IPS DF 4.7 (cell line): ENCODE measurements around the gene GFRA1.

Source experiments
- DNase-seq: peaks from one replicate; pipeline ENCODE4 v3.0.0-alpha.2; 2013; ENCODE audit warnings: low spot score; ENCODE audit errors: extremely low read depth

GFRA1 gene

DNA sequence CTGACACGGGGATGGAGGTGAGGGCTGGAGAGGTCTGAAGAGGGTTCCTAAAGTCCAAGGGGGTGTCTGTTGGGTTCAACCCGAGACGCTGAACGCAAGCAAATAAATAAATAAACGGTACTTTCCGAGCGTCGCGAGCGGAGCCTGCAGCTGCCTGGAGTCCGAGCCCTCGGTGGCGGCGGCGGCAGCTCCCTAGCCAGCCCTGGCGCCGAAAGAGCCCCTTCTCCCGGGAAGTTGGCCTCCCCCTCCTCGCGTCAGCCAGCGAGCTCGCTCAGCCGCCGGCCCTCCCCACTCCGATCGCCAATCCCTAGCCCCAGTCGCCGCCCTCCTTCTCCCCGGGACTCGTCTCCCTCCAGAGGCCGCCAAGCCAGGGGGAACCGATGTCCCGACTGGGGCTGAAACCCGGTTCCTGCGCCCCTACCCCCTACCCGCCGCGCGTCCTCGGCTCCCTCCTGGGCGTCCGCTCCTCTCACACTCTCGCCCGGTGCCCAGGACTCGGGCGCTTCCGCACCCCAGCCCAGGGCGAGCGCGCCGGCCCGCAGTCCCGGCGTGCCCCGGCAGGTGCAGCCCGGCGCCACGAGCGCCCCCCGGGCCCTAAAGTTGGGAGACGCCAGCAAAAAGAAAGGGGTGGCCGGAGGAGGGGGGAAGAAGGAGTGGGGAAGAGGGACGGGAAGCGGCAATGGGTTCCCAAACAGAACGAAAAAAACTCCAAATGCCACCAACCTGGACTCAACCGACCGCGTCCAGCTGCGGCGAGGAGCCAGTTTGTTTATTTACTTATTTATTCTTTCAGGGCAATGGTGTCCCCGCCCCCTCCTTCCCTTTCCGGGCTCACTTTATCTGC is at the start of gene GFRA1:
GFRA1 (minus strand) TSS at position 767 of the 844 bp plus-strand sequence. CDS start 1,177 bp downstream, outside the sequence.
- DNase-seq: no peak

- DNase-seq: no peak
These were observed 43.5 kb upstream of the GFRA1 start for GRCh38 chr10:116316503-116316902.

GRCh38 chr10:116312548-116312947 is 39.5 kb upstream of the GFRA1 start:
- no peak for DNase-seq

DNA sequence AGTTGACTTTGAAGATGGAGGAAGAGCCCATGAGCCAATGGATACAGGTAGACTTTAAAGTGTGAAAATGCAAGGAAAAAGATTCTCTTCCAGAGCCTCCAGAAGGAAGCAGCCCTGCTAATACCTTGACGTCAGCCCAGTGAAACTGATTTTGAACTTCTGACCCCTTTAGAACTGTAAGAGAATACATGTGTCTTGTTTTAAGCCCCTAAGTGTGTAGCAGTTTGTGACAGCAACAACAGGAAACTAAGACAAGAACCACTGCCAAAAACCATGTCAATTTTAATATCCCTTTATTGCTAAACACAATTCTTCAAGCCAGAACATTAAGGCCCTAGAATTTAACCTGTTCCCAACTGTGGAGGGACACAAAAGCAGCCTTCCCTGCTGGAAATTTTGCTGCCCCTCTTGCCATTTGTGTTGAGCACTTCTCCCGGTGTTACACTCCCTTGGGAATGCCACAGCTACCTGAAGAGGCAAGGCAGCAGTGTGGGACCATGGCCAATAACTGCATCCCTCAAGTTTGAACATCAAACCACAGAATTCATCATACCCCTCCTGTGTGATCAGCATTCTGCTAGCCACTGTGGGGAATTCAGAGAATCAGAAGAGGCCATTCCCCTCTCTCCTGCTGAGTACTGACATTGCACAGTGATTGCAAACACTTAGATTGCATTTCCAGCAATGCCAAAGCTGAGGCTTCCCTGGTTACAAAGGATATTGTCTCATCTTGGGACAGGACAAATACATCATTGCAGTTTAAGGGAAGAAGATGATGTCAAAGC is 38.9 kb upstream of the GFRA1 start:
- no peak for DNase-seq

GRCh38 chr10:116311016-116311415 is 38.0 kb upstream of the GFRA1 start:
- DNase-seq: no peak

GRCh38 chr10:116307455-116307854 is 34.4 kb upstream of the GFRA1 start:
- DNase-seq: no peak

- DNase-seq: no peak
These were observed 33.8 kb upstream of the GFRA1 start for GRCh38 chr10:116306847-116307246.

DNA sequence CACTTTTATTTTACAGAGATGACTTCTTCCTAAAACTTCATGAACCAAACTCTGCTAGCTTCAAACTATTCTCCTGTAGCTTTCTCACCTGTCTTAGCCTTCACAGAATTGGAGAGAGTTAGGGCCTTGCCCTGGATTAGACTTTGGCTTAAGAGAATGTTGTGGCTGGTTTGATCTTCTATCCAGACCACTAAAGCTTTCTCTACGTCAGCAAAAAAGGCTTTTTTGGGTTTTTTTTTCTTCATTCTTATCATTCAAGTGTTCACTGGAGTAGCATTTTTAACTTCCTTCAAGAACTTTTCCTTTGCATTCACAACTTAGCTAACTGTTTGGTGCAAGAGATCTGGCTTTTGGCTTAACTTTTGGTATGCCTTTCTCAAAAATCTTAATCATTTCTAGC is 31.9 kb upstream of the GFRA1 start:
- DNase-seq: no peak

DNA sequence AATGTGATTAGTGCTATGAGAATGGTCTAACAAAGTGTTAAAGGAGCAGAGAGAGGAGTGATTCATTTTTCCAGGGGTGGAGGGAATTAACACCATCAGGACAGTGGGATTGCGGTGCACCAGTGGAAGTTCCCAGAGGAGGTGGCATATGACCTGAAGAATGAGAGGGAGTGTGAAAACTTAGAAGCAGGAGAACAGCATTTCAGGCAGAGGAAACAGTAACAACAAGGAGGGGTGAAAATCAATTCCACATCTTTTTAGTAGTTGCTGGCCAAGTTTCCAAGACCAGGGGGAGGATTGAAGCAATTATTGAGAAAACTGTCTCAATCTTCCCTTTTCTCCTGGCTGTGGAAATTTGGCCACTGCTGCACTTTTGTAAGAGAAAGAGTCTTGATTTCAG is 27.5 kb upstream of the GFRA1 start:
- no peak for DNase-seq

DNA sequence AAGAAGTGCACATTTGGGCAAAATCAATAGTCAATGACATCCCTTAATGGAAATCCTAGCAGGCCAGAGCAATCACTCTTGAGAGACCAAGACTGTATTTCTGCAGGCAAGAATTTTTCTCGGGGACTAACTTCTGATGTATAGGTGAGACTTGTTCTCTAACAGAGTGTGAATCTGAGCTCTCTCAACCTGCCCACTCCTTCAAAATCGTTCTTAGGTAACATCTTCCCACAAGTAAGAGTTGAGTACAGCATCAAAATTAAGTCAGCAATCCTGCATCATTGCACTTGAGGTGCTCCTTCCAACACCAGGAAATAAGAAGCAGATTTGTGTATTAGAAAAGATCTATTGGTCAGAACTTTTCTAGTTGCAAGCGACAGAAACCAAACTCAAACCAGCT is 25.6 kb upstream of the GFRA1 start:
- no peak for DNase-seq

- no peak for DNase-seq
These were observed 23.3 kb upstream of the GFRA1 start for GRCh38 chr10:116296291-116296721.

- DNase-seq: no peak
These were observed 19.5 kb upstream of the GFRA1 start for GRCh38 chr10:116292493-116292892.

- DNase-seq: no peak
These were observed 16.6 kb upstream of the GFRA1 start for GRCh38 chr10:116289652-116290051.

GRCh38 chr10:116287906-116288501 is 15.0 kb upstream of the GFRA1 start:
- DNase-seq: no peak

DNA sequence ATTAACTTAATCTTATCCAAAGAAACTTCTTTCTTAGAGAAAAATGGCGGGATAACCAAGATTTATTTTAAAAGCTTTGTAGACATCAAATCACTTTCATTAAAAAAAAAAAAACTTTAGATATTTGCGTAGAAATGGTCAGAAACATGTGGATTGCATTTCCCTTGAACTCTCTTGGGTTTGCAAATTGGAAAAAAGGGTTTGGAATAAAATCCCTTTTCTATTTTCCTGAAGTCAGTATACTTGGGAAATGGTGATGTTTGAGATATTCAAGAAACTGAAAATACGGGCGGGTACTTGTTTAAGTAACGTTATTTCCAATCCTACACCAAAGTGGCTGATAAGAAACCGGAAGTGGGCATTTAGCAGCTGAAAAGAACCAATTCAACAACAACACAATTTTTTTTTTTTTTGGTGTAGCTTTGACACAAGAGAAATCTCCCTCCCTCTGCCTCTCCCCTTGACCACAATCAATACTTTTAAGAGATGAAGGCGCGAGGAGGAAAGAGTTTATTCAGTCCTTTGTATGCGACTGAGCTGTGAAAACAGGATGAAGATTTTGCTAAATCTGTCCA is 13.7 kb upstream of the GFRA1 start:
- DNase-seq: no peak

DNA sequence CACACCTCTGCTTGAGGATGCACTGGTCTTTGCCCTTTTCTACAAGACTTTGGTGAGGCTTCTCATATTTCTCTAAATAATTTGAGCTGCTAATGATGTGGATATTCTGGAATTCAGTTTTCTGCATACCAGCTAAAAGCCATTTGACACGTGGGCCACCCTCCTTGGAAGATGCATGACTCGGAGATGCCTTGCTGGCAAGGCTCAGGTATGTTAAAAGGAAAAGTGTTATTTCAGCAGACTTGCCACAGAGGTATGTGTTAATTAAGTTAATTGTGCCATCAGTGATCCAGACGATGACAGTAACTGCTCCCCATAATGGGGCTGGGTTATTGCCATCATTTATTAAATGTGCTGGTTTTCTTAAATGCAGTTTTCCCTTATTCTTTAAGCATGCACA is 8.8 kb upstream of the GFRA1 start:
- no peak for DNase-seq

GRCh38 chr10:116278846-116279245 is 5.8 kb upstream of the GFRA1 start:
- no peak for DNase-seq

- no peak for DNase-seq
These were observed 4.0 kb upstream of the GFRA1 start for GRCh38 chr10:116276981-116277380.

- DNase-seq: no peak
These were observed 1.3 kb upstream of the GFRA1 start for GRCh38 chr10:116274064-116274904.

- DNase-seq: no peak
These were observed 1.2 kb downstream of the GFRA1 start for GRCh38 chr10:116271593-116272439.
